ENCODE data around the gene MOSPD2. TPM values are rescaled to one million over a fixed set of nuclear protein-coding genes. Genes with fewer than 3 reads are reported as not detected.

Gene MOSPD2
- total and polyA plus RNA-seq, 2 of the 8 experiments (the other 6 are each of a cell fraction or from before 2014, with no cell fraction given), result 4.5 to 12.1 TPM

DNA sequence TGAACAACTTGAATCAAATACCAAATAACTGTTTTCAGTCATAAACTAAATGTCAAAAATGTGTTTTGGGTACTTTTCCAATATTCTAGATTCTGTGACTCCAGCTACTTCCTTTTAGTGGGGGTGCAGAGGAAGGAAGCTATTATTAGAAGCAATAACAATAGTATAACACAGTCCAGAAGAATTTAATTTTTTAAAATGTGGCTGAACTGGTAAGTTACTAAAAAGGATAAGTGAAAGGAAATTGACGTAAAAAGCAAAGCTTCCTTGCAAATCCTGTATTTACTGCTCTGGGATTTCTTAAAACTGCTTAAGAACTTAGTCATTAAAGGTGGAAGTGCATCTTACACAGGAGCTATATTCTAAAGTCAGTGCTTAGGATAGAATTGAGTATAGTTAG lies 53.2 kb downstream of the MOSPD2 start (continued):
- TF ChIP-seq, protein P1, sequence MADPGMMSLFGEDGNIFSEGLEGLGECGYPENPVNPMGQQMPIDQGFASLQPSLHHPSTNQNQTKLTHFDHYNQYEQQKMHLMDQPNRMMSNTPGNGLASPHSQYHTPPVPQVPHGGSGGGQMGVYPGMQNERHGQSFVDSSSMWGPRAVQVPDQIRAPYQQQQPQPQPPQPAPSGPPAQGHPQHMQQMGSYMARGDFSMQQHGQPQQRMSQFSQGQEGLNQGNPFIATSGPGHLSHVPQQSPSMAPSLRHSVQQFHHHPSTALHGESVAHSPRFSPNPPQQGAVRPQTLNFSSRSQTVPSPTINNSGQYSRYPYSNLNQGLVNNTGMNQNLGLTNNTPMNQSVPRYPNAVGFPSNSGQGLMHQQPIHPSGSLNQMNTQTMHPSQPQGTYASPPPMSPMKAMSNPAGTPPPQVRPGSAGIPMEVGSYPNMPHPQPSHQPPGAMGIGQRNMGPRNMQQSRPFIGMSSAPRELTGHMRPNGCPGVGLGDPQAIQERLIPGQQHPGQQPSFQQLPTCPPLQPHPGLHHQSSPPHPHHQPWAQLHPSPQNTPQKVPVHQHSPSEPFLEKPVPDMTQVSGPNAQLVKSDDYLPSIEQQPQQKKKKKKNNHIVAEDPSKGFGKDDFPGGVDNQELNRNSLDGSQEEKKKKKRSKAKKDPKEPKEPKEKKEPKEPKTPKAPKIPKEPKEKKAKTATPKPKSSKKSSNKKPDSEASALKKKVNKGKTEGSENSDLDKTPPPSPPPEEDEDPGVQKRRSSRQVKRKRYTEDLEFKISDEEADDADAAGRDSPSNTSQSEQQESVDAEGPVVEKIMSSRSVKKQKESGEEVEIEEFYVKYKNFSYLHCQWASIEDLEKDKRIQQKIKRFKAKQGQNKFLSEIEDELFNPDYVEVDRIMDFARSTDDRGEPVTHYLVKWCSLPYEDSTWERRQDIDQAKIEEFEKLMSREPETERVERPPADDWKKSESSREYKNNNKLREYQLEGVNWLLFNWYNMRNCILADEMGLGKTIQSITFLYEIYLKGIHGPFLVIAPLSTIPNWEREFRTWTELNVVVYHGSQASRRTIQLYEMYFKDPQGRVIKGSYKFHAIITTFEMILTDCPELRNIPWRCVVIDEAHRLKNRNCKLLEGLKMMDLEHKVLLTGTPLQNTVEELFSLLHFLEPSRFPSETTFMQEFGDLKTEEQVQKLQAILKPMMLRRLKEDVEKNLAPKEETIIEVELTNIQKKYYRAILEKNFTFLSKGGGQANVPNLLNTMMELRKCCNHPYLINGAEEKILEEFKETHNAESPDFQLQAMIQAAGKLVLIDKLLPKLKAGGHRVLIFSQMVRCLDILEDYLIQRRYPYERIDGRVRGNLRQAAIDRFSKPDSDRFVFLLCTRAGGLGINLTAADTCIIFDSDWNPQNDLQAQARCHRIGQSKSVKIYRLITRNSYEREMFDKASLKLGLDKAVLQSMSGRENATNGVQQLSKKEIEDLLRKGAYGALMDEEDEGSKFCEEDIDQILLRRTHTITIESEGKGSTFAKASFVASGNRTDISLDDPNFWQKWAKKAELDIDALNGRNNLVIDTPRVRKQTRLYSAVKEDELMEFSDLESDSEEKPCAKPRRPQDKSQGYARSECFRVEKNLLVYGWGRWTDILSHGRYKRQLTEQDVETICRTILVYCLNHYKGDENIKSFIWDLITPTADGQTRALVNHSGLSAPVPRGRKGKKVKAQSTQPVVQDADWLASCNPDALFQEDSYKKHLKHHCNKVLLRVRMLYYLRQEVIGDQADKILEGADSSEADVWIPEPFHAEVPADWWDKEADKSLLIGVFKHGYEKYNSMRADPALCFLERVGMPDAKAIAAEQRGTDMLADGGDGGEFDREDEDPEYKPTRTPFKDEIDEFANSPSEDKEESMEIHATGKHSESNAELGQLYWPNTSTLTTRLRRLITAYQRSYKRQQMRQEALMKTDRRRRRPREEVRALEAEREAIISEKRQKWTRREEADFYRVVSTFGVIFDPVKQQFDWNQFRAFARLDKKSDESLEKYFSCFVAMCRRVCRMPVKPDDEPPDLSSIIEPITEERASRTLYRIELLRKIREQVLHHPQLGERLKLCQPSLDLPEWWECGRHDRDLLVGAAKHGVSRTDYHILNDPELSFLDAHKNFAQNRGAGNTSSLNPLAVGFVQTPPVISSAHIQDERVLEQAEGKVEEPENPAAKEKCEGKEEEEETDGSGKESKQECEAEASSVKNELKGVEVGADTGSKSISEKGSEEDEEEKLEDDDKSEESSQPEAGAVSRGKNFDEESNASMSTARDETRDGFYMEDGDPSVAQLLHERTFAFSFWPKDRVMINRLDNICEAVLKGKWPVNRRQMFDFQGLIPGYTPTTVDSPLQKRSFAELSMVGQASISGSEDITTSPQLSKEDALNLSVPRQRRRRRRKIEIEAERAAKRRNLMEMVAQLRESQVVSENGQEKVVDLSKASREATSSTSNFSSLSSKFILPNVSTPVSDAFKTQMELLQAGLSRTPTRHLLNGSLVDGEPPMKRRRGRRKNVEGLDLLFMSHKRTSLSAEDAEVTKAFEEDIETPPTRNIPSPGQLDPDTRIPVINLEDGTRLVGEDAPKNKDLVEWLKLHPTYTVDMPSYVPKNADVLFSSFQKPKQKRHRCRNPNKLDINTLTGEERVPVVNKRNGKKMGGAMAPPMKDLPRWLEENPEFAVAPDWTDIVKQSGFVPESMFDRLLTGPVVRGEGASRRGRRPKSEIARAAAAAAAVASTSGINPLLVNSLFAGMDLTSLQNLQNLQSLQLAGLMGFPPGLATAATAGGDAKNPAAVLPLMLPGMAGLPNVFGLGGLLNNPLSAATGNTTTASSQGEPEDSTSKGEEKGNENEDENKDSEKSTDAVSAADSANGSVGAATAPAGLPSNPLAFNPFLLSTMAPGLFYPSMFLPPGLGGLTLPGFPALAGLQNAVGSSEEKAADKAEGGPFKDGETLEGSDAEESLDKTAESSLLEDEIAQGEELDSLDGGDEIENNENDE (IDR thresholded peaks at IDR 0.05; ENCODE audit: insufficient replicate concordance, low read length), result no peak
- TF ChIP-seq TCF12 (IDR thresholded peaks at IDR 0.05; ENCODE audit: low read depth, low read length), result no peak
- no peak for TF ChIP-seq JUND (IDR thresholded peaks at IDR 0.05; ENCODE audit: low read length)
- TF ChIP-seq CBX8 (IDR thresholded peaks at IDR 0.05; ENCODE audit: borderline replicate concordance, low read depth, low read length), result no peak
- TF ChIP-seq BCL11A (IDR thresholded peaks at IDR 0.05; ENCODE audit: low read depth in 2 of 2, low read length in 2 of 2), result no peak

Data from H1 (cell line).